Left forelimb (tissue), 1 donor: Measurements from ENCODE around the gene PAN2.
"Not testable (repeated sequence)": the region's sequence is repeated elsewhere in the genome, so short reads cannot be mapped to it uniquely, and the experiment has no call there.

Experiments used
- DNase-seq: peaks from one replicate; pipeline ENCODE4 v3.0.0-alpha.2; 2018; ENCODE audit warnings: low spot score

PAN2 gene

GRCh38 chr12:56333679-56334489 is at the start of gene PAN2:
TSS of gene PAN2 (minus strand) at chr12:56334000. CDS start at chr12:56333094, 906 bp downstream.
- peak; percentile 97 for DNase-seq

GRCh38 chr12:56382611-56383010 is 48.8 kb upstream of the PAN2 start:
- DNase-seq = no peak

- DNase-seq = no peak
Observed at GRCh38 chr12:56377989-56378316, 44.2 kb upstream of the PAN2 start.

GRCh38 chr12:56377310-56377988 is 43.6 kb upstream of the PAN2 start:
- no peak for DNase-seq

GRCh38 chr12:56375598-56376434 is 42.0 kb upstream of the PAN2 start:
- DNase-seq = no peak

GRCh38 chr12:56374726-56375597 is 41.2 kb upstream of the PAN2 start:
- DNase-seq = no peak

- no peak for DNase-seq
Observed at GRCh38 chr12:56373515-56373914, 39.7 kb upstream of the PAN2 start.

GRCh38 chr12:56366948-56367347 is 33.1 kb upstream of the PAN2 start:
- DNase-seq = no peak

GRCh38 chr12:56362130-56363059 is 28.6 kb upstream of the PAN2 start, which contains the start of gene APOF:
TSS of gene APOF (minus strand) at chr12:56362857. CDS start at chr12:56362745, 112 bp downstream.
- DNase-seq = no peak

GRCh38 chr12:56361487-56362129 is 27.8 kb upstream of the PAN2 start:
- no peak for DNase-seq

- peak; percentile 100 for DNase-seq
Observed at GRCh38 chr12:56359851-56360767, 26.3 kb upstream of the PAN2 start, which contains the start of gene STAT2. TSS of gene STAT2 (minus strand) at chr12:56360107. CDS start at chr12:56356571, 3,536 bp downstream.

- no peak for DNase-seq
Observed at GRCh38 chr12:56358836-56359532, 25.2 kb upstream of the PAN2 start.

GRCh38 chr12:56351325-56351724 is 17.5 kb upstream of the PAN2 start:
- DNase-seq = no peak

GRCh38 chr12:56350662-56351061 is 16.9 kb upstream of the PAN2 start:
- no peak for DNase-seq

GRCh38 chr12:56348776-56349175 is 15.0 kb upstream of the PAN2 start:
- DNase-seq = no peak

GRCh38 chr12:56347255-56347654 is 13.5 kb upstream of the PAN2 start:
- not testable (repeated sequence) for DNase-seq

GRCh38 chr12:56346675-56347074 is 12.9 kb upstream of the PAN2 start:
- no peak for DNase-seq

- DNase-seq = not testable (repeated sequence)
Observed at GRCh38 chr12:56342290-56342689, 8.5 kb upstream of the PAN2 start.
